Measurements from ENCODE around the gene TMEM121B.

- TF ChIP-seq, protein P1, sequence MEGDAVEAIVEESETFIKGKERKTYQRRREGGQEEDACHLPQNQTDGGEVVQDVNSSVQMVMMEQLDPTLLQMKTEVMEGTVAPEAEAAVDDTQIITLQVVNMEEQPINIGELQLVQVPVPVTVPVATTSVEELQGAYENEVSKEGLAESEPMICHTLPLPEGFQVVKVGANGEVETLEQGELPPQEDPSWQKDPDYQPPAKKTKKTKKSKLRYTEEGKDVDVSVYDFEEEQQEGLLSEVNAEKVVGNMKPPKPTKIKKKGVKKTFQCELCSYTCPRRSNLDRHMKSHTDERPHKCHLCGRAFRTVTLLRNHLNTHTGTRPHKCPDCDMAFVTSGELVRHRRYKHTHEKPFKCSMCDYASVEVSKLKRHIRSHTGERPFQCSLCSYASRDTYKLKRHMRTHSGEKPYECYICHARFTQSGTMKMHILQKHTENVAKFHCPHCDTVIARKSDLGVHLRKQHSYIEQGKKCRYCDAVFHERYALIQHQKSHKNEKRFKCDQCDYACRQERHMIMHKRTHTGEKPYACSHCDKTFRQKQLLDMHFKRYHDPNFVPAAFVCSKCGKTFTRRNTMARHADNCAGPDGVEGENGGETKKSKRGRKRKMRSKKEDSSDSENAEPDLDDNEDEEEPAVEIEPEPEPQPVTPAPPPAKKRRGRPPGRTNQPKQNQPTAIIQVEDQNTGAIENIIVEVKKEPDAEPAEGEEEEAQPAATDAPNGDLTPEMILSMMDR (IDR thresholded peaks at IDR 0.05) = no peak
- TF ChIP-seq ZFX (IDR thresholded peaks at IDR 0.05; ENCODE audit: borderline replicate concordance) = no peak
These were observed 14.1 kb upstream of the TMEM121B start for GRCh38 chr22:17135153-17135760.
